ENCODE results near the gene KBTBD7. TPM values are rescaled to one million over a fixed set of nuclear protein-coding genes. Genes with fewer than 3 reads are reported as not detected.

Gene KBTBD7
- total RNA-seq = 1 to 10 TPM; 8.0 to 8.1 TPM

GRCh38 chr13:41193919-41194824 is at the start of gene KBTBD7:
TSS of gene KBTBD7 (minus strand) at chr13:41194569. CDS start at chr13:41194257, 312 bp downstream.
- intact Hi-C loops (cut with DNase I) = no loop called here
- peak; percentile 95 for DNase-seq
- no peaks in the 10 kb centered on the region for H3K27me3 ChIP-seq
- H3K4me3 ChIP-seq = peak within 1 kb of the TSS; percentile 73
- H3K4me1 ChIP-seq = no peaks in the 10 kb centered on the region
- peak within 1 kb of the TSS; percentile 88 for H3K27ac ChIP-seq
- H3K36me3 ChIP-seq = no peaks in the 10 kb centered on the region
- no peak for TF ChIP-seq CTCF (IDR thresholded peaks at IDR 0.05)
- H3K9me3 ChIP-seq = no peaks in the 10 kb centered on the region
- peak within 1 kb of the TSS; percentile 61 to 73 for H3K9ac ChIP-seq (ENCODE audit: low read depth in 2 of 2, low read length in 2 of 2)

- no peak overlapping the region for H3K27ac ChIP-seq
- intact Hi-C loops (cut with DNase I) = no loop called here
- no peak for TF ChIP-seq CTCF (IDR thresholded peaks at IDR 0.05)
- H3K9ac ChIP-seq (ENCODE audit: low read depth in 2 of 2, low read length in 2 of 2) = no peak overlapping the region
- no peaks in the 10 kb centered on the region for H3K4me1 ChIP-seq
- no peaks in the 10 kb centered on the region for H3K9me3 ChIP-seq
- no peaks in the 10 kb centered on the region for H3K27me3 ChIP-seq
- H3K36me3 ChIP-seq = no peaks in the 10 kb centered on the region
- H3K4me3 ChIP-seq = no peak overlapping the region
- DNase-seq = no peak
Observed at GRCh38 chr13:41241626-41242025, 47.3 kb upstream of the KBTBD7 start.

GRCh38 chr13:41236369-41236768 is 42.0 kb upstream of the KBTBD7 start:
- intact Hi-C loops (cut with DNase I) = no loop called here
- Histone ChIP-seq H3K27ac (no peak overlapping the region), H3K9me3 (no peaks in the 10 kb centered on the region), H3K27me3 (no peaks in the 10 kb centered on the region), H3K4me3 (no peak overlapping the region), H3K9ac (ENCODE audit: low read depth in 2 of 2, low read length in 2 of 2) (no peak overlapping the region), H3K36me3 (no peaks in the 10 kb centered on the region), H3K4me1 (no peaks in the 10 kb centered on the region)
- TF ChIP-seq CTCF (IDR thresholded peaks at IDR 0.05) = no peak
- no peak for DNase-seq

GRCh38 chr13:41232578-41233480 is 38.5 kb upstream of the KBTBD7 start:
- Histone ChIP-seq H3K27ac (no peak overlapping the region), H3K9ac (ENCODE audit: low read depth in 2 of 2, low read length in 2 of 2) (no peak overlapping the region), H3K4me1 (no peaks in the 10 kb centered on the region), H3K4me3 (no peak overlapping the region), H3K36me3 (no peaks in the 10 kb centered on the region), H3K9me3 (no peaks in the 10 kb centered on the region), H3K27me3 (no peaks in the 10 kb centered on the region)
- TF ChIP-seq CTCF (IDR thresholded peaks at IDR 0.05) = no peak
- intact Hi-C loops (cut with DNase I) = no loop called here
- DNase-seq = no peak

- Histone ChIP-seq H3K4me1 (no peaks in the 10 kb centered on the region), H3K27ac (peak overlapping the region; percentile 28), H3K9me3 (no peaks in the 10 kb centered on the region), H3K9ac (ENCODE audit: low read depth in 2 of 2, low read length in 2 of 2) (no peak overlapping the region), H3K27me3 (no peaks in the 10 kb centered on the region), H3K36me3 (no peaks in the 10 kb centered on the region), H3K4me3 (no peak overlapping the region)
- DNase-seq = peak; percentile 79
- no peak for TF ChIP-seq CTCF (IDR thresholded peaks at IDR 0.05)
- intact Hi-C loops (cut with DNase I) = no loop called here
Observed at GRCh38 chr13:41231786-41232185, 37.4 kb upstream of the KBTBD7 start.
